Measurements from ENCODE around the gene CUL1.

The CUL1 gene

GRCh38 chr7:148821422-148821821 is 122.7 kb downstream of the CUL1 start:
- no peaks in the 10 kb centered on the region for H3K9me2 ChIP-seq (ENCODE audit: low read depth, low read length)
- H3K36me3 ChIP-seq (ENCODE audit: insufficient read depth, low read length): peaks cover 86% of the 10 kb centered on the region
- no peaks in the 10 kb centered on the region for H3K27me3 ChIP-seq (ENCODE audit: insufficient read depth, low read length)
- no peak overlapping the region for H2AFZ ChIP-seq (ENCODE audit: low read length)
- H4K20me1 ChIP-seq (ENCODE audit: insufficient read depth, low read length): peaks cover 4% of the 10 kb centered on the region; the same call in 1 of the 2 replicates
- H3K9ac ChIP-seq (ENCODE audit: low read length): no peak overlapping the region
- no peaks in the 10 kb centered on the region for H3K9me3 ChIP-seq (ENCODE audit: low read length)
- H3F3A ChIP-seq (ENCODE audit: insufficient read depth, low read length): no peaks in the 10 kb centered on the region
- no peaks in the 10 kb centered on the region for H3K79me2 ChIP-seq (ENCODE audit: insufficient read depth, low read length)
- H3K27ac ChIP-seq (ENCODE audit: low read depth, low read length, poor library complexity, severe bottlenecking): no peak overlapping the region
- H3K4me3 ChIP-seq (ENCODE audit: low read depth, low read length, poor library complexity, severe bottlenecking): no peak overlapping the region
- TF ChIP-seq EZH2 (IDR thresholded peaks at IDR 0.05; ENCODE audit: borderline replicate concordance, low read length): no peak
- no peak for TF ChIP-seq CTCF (IDR thresholded peaks at IDR 0.05; ENCODE audit: low read length)
- H3K4me2 ChIP-seq (ENCODE audit: low read length): no peak overlapping the region
- no peaks in the 10 kb centered on the region for H3K4me1 ChIP-seq (ENCODE audit: insufficient read depth, low read length, severe bottlenecking)

- Histone ChIP-seq H2AFZ (ENCODE audit: low read length) (no peak overlapping the region), H3K4me2 (ENCODE audit: low read length) (no peak overlapping the region), H3K79me2 (ENCODE audit: insufficient read depth, low read length) (no peaks in the 10 kb centered on the region), H3K9me2 (ENCODE audit: low read depth, low read length) (no peaks in the 10 kb centered on the region), H3K27ac (ENCODE audit: low read depth, low read length, poor library complexity, severe bottlenecking) (no peak overlapping the region), H3K27me3 (ENCODE audit: insufficient read depth, low read length) (no peaks in the 10 kb centered on the region), H4K20me1 (ENCODE audit: insufficient read depth, low read length) (peaks cover 6% of the 10 kb centered on the region; the same call in 1 of the 2 replicates), H3K4me3 (ENCODE audit: low read depth, low read length, poor library complexity, severe bottlenecking) (no peak overlapping the region), H3K36me3 (ENCODE audit: insufficient read depth, low read length) (peaks cover 87% of the 10 kb centered on the region), H3K4me1 (ENCODE audit: insufficient read depth, low read length, severe bottlenecking) (no peaks in the 10 kb centered on the region), H3F3A (ENCODE audit: insufficient read depth, low read length) (no peaks in the 10 kb centered on the region), H3K9me3 (ENCODE audit: low read length) (no peaks in the 10 kb centered on the region), H3K9ac (ENCODE audit: low read length) (no peak overlapping the region)
- no peak for TF ChIP-seq CTCF (IDR thresholded peaks at IDR 0.05; ENCODE audit: low read length)
- no peak for TF ChIP-seq EZH2 (IDR thresholded peaks at IDR 0.05; ENCODE audit: borderline replicate concordance, low read length)
Measured at GRCh38 chr7:148824864-148825263, 126.2 kb downstream of the CUL1 start.

GRCh38 chr7:148825338-148825737 is 126.6 kb downstream of the CUL1 start:
- TF ChIP-seq EZH2 (IDR thresholded peaks at IDR 0.05; ENCODE audit: borderline replicate concordance, low read length): no peak
- TF ChIP-seq CTCF (IDR thresholded peaks at IDR 0.05; ENCODE audit: low read length): no peak
- no peak overlapping the region for H3K4me3 ChIP-seq (ENCODE audit: low read depth, low read length, poor library complexity, severe bottlenecking)
- no peak overlapping the region for H3K9ac ChIP-seq (ENCODE audit: low read length)
- H3K27ac ChIP-seq (ENCODE audit: low read depth, low read length, poor library complexity, severe bottlenecking): no peak overlapping the region
- no peak overlapping the region for H2AFZ ChIP-seq (ENCODE audit: low read length)
- no peak overlapping the region for H3K4me2 ChIP-seq (ENCODE audit: low read length)
- peaks cover 6% of the 10 kb centered on the region; the same call in 1 of the 2 replicates for H4K20me1 ChIP-seq (ENCODE audit: insufficient read depth, low read length)
- H3K9me3 ChIP-seq (ENCODE audit: low read length): no peaks in the 10 kb centered on the region
- no peaks in the 10 kb centered on the region for H3K27me3 ChIP-seq (ENCODE audit: insufficient read depth, low read length)
- H3F3A ChIP-seq (ENCODE audit: insufficient read depth, low read length): no peaks in the 10 kb centered on the region; the same call in 1 of the 2 replicates
- 0 out of 2 replicates have a peak, but pooled peaks cover under 1% of the 10 kb centered on the region for H3K79me2 ChIP-seq (ENCODE audit: insufficient read depth, low read length)
- H3K36me3 ChIP-seq (ENCODE audit: insufficient read depth, low read length): peaks cover 87% of the 10 kb centered on the region
- H3K9me2 ChIP-seq (ENCODE audit: low read depth, low read length): no peaks in the 10 kb centered on the region
- H3K4me1 ChIP-seq (ENCODE audit: insufficient read depth, low read length, severe bottlenecking): no peaks in the 10 kb centered on the region

Data from OCI-LY1 (cell line).